HG03064 (cell line): ENCODE measurements around the gene DNASE1L1.

Experiments used
- ATAC-seq: cut with Tn5 transposase; IDR thresholded peaks from one replicate; pipeline ENCODE4 v1.9.1; 2021; ENCODE audit warnings: low read depth; ENCODE audit not compliant: unreplicated experiment

Gene DNASE1L1

DNA sequence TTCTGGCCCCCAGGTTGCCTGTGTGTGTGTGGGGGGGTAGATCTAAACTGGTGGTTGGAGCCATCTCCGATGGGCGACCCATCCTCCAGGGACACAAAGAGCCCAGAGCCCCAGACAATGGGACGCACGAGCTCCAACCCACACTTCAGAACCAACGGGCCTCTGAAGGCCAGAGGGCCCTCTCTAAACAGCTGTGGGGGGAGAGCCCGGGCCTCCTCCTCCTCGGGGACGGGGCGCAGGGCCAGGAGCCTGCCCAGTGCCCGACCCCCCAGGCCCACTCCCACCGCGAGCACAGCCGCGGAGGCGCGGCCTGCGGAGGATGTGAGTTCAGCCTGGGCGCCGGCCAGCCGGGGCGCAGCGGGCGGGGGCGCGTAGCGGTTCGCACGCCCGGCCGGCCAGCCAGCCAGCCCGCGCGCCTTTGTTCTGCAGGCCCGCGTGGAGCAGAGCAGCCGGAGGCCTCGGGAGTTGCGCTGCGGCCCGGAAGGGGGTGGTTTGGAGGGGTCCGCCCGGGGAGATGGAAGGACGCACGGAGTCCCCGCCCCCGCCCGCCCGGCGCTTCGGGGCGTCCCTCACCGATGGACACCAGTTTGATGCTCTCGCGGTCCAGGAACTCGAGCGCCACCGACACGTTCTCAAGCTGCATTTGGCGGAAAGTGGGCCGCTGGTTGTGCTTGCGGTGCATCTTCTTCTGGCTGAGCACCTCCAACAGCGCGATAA is 38.6 kb downstream of the DNASE1L1 start:
- no peak for ATAC-seq

DNA sequence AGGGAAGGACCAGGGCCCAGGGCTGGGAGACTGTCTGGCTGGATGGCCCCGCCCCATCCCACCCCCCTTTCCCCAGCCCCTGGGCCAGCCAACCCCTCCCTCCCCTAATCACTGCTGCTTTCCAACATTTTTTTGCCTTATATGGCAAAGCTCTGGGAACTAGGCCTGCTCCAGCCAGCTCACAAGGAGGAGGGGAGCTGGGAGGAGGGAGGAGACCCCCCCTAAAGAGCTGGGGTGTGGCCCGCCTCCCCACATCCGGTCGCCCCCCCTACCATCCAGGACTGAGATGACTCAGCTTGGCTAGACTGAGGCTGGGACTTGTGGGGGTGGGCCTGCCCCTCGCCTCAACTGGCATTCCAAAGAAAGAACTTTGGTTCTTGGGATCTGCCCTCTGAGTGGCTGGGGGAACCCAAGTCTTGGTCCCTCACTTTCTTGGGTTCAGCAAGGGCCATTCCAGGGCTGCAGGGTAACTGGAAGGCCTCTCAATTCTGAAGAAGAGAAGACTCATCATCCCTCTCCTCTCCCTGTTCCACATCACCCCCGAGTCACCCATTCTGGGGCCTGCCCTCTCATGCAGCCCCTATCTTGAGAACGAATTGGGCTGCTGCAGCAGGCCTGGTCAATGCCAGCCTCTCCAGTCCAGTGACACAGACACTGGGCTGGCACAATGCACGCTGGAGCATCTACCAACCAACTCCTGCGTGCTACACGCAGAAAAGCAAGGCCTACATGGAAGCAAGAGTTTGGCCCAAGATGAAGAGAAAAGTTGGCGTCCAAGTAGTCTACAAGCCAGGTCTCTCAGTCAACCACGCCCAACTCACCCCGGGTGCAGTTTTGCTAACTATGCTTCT is 39.4 kb downstream of the DNASE1L1 start:
- ATAC-seq: no peak

DNA sequence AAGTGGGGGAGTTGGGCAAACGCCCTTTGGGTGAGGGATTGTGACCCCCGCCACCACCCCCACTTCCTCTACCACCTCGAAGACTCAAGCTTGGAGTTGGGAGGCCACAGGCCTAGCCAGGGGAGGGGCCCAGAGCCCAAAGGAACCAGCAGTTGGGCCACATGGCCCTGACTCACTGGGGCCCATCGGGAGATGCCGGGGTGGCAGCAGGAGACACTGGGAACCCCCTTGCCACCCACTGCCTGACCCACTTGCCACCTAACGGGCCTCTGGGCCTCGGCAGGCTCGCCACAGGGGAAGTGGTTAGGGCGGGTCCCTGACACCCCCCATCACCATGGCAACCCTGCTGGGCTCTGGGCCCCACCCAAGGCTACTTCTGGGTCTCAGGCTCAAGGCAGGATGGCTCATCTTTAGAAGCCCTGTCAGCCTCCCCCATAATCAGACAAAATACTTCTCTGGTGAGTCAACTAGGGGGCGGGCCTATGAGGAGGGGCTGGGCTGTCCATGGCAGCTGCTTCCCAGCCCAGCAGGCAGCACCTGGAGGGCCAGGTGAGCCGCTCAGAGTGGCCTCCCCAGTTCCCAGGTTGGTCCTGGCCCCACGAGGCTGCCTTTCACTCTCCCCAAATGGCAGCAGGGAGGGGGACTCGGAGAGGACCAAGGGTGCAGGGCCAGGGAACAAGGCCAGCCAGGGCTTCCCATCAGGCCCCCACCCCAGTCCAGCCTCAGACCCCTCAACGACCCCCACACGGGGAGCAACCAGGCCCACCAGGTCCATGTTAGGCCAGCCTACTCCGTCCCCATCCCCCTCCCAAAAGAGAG is 40.2 kb downstream of the DNASE1L1 start:
- ATAC-seq: no peak

DNA sequence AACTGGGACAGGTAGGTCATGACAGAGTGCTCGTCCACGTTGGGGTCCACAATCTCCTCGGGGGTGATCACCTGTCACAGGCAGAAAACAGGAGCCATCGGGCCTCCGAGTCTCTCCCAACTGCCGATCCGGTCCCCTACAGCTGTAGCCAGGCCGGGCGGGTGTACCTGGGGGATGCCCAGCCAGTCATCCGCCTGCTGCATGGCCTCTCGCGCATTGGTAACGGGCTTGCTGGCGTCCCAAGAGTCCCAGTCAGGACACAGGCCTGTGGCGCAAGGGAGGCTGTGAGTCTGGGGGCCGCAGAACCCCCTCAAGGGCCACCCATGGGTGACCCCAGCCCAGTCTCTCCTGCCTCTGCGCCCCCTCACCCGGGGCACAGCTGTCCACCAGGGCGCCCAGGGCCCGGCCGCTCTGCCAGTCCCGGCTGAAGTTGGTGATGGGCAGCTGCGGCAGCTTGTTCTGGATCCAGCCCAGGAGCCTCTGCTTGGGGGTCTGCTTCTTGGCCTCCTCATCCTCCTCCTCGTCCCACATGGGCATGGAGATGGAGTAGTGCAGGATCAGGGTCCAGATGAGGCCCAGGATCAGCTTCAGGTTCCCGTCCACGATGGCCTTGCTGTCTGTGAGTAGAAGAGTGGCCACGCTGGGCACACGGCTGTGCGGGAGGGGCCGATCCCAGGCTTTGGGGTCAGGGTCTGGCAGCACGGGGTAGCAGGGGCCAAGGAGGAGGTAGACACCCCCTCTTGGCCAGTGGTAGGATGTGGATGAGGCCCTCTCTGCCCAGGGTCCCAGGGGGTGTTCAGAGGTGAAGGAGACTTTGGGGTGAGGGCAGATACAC is 41.4 kb downstream of the DNASE1L1 start:
- ATAC-seq: no peak

DNA sequence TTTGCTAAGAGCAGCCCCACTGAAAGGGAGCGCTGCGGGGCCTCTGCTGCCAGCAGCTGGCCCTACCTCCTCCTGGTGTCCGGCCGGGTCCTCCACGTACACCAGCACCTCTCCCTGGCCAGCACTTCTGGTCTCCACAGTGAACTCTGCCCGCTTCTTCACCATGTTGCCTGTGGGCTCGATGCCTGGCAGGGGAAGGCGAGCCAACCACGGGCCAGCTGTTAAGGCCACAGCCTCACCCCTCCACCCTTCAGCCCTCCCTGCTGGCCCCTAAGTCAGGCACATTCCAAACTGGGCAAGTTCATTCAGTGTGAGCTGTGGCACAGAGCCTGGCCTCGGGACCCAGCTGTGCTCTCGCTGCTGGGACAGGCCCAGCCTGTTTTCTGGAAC is 42.4 kb downstream of the DNASE1L1 start:
- no peak for ATAC-seq

DNA sequence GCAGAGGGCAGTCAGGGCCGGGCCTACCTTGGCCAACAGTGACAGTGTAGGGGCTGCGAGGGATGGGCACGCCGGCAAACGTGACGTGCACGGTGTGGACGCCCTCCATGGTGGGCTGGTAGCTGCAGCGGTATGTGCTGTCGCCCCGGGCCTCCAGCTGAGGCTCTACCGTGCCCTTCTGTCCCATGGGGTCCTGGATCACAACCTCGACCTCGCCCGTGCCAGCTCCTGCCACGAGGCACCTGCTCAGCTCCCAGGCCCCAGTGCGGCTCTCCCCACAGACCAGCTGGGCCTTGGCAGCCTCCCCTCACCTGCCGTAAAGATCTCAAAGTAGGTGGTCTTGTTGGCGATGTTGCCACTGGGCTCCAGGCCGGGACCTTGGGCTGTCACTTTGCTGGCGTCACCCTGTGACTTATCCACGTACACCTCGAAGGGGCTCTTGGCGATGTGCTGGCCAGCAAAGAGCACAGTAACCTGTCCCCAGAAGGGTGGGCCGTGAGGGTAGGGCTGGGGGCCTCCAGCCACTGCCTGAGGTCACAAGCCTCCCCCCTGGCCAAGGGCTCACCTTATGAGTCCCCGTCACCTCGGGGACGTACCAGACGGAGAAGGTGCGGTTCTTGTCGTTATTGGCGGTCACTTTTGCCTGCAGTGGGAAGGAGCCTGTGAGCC is 42.9 kb downstream of the DNASE1L1 start:
- no peak for ATAC-seq

DNA sequence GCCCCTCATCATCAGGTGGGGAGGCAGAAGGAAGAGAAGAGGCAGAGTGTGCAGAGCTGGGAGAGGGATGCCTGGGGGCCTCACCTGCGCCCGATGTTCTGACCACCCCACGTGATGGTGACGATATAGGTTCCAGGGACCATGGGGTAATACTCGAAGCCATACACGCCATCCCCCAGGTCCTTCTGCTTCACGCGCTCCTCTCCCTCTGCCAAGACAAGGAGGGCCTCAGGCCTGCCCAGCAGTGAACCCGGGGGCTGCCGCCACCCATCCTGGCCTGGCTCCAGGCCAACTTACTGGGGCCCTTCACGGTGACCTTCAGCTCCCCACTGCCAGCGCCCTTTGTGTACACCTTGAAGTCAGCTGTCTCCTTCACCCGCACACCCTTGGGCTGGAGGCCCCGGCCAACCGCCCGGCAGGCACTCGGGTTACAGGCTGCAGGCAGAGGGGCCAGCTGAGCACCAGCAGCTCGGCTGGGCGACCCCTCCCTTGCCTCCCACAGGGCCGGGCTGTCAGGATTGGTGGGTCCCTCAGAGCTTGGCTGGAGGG is 43.9 kb downstream of the DNASE1L1 start:
- ATAC-seq: no peak

DNA sequence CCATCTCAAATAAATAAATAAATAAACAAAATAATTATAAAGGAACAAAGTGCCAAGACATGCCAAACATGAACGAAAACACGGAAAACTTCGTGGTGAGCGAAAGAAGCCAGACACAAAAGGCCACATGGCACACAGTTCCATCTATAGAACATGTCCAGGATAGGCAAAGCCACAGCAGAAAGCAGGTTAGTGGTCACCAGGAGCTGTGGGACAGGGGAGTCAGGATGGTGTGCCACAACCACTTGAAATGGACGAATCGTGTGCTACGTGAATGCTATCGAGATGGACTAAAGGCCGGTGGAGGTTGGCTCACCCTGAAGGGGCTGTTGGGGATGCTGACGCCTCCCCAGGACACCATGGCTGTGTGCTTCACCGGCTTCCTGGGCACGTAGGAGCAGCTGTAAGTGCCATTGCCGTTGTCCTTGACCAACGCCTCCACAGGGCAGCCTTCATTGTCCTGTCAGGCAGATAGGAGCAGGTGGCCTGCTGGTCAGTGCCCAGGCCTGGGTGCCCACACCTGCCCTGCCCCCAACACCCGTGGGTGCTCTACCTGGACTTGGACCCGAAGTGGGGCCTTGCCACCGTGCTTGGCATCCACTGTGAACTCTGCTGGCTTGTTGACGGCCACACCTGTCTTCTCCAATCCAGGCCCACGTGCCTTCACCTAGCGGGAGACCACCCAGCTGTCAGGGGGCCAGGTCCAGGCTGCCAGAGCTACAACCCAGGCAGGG is 45.2 kb downstream of the DNASE1L1 start:
- ATAC-seq: no peak

DNA sequence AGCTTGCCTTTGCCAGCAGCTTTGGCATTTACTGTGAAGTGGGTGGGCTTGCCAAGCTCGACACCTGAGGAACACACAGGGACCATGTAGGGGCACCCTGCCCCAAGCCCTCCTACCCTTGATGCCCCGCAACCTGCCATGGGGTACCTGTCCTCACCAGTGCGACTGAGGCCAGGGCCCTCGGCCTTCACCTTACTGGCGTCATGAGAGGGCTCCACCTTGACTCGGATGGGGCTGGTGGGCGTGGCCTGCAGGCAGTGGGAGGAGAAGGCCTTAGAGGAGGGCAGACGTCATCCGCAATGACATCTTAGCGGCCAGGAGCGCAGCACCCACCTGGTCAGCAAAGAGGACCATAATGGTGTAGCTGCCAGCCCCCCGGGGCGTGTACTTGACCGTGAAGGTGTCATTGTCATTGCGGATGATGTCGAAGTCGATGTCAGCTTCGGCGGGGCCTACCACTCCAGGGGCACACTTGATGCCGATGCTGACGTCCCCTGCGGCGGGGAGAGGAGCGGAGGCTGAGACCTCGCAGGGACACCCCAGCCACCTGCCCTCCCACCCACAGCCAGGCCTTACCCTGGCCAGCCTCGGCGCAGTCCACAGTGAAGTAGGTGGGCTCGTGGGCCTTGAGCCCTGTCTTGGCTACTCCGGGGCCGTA is 46.8 kb downstream of the DNASE1L1 start:
- ATAC-seq: no peak

DNA sequence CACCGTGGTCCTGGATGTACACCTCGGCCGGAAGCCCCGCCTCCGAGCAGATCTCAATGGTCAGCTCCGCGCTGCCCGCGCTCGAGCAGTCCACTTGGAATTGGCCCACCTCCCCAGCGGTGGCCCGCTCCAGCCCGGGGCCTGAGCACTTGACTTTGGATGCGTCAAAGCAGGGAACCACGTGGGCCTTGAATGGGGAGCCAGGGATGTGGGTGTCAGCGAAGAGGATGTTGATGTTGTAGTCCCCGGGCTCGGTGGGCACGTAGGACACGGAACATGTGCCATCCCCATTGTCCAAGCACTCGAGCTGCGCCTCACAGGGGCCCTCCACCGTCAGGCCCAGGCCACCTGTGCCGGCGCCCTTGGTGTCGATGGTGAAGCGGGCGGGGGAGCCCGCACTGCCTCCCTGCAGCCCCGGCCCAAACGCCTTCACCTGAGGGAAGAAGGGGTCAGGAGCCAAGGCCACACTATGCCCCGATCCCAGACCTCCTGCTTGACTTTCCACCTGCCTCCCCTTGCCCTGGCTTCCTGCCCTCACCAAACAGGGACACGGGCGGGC is 48.8 kb downstream of the DNASE1L1 start:
- ATAC-seq: no peak

DNA sequence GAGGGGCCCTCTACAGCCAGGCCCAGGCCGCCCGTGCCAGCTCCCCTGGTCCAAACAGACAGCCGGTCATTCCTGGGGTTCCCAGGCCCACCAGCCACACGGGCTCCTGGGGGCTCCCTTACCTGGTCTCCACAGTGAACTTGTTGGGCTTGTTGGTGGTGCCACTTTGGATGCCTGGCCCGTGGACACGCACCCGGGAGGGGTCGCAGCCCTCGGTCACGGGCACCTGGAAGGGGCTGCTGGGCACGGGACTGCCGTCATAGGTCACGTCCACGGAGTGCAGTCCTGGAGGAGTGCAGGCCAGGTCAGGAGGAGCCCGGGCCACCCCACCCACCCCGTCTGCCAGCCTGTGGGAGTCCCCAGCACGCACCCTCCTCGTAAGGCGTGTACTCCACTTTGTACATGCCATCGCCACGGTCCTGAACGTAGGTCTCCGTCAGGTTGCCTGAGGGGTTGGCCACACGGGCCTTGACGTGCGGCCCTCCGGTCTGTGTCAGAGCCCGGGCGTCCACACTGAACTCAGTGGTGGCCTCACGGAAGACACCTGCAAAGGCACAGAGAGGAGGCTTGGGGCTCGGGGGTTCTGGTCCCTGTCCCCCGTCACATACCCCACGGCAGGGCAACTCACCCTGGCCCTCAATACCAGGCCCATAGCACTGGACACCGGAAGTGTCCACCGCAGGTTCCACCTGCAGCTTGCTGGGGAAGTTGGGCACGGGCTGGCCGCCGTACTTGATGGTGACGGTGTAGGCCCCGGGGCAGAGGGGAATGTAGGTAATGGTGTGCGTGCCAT is 49.5 kb downstream of the DNASE1L1 start:
- ATAC-seq: no peak

DNA sequence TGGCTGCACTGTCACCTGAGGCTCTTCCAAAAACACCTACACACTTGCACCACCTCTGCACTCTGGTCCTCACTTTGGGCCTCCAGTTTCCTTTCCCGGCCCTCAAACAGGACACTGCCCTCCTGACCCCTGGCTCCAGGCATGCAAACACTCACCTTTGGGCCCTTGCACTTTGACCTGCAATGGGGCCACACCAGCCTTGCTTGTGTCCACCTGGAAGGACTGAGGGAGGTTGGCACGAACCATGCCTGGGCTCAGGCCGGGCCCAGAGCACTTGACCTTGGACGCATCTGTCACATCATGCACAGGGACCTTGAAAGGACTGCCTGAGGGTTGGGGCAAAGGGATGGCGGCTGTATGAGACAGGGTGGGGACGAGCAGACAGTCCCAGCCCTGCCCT is 50.2 kb downstream of the DNASE1L1 start:
- no peak for ATAC-seq

DNA sequence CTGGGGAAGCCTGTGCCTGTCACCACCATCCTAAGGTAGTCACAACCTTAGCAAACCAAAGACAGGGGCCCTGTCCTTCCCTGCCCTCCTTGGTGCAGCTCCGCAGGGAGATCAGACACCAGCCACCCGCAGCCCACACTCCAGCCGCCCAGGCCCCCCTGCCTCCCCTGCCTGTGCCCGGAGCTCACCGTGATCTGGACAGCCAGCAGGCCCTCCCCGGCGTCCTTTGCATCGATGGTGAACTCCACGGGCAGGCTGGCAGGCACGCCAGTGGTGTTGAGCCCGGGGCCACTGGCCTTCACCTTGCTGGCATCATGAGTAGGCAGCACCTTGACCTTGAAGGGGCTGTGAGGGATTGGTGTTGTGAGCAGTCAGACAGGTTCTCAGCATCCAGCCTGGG is 51.0 kb downstream of the DNASE1L1 start:
- no peak for ATAC-seq

DNA sequence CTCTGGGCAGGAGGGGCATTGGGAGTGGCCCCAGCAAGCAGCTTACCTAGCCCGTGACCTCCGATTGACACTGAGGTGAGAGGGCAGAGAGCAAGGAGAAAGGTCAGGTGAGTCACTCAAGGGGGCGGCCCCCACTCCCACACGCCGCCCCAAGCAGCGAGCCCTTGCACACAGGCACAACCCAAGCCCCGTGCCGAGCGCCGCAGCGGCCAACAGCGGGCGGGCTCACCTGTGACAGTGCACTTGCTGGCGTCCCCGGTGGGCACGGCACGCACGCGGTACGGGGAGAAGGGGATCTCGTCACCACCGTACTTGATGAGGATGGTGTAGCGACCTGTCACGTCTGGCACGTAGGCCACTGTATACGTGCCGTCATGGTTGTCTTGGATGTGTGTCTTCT is 51.8 kb downstream of the DNASE1L1 start:
- no peak for ATAC-seq

DNA sequence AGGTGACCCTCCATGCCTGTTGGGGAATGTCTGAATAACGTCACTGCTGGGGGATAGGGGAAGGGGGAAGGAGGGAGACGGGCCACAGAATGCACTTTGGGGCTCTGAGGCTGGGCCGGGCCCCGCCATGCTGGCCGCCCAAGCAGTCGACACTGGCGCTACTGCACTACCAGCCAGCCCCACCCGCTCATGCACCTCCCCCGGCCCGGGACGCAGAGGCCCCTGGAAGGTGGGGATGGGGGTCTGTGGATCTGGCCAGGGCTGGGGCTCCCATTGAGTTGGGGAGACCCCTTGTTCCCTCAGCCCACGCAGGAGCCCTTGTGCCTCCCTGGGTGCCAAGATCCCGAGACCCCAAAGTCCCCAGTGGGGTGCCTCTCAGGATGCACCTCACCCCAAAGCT is 52.5 kb downstream of the DNASE1L1 start:
- ATAC-seq: no peak

DNA sequence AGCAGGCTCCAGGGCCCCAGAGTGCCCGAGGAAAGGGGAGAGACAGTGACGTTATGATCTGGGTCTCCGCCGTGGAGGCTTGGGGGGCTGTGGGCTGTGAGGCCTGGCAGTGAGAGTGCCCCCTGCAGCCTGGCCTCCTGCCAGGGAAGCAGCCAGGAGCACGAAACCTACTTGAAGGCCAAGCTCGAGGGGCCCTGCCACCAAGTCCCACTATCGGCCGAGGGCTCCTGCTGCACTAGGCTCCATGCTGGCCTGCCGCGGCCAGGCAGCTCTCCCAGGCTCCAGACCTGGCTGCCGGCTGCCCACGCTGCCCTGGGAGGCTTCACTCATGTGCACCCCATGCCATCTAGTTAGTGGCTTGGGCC is 53.3 kb downstream of the DNASE1L1 start:
- no peak for ATAC-seq

DNA sequence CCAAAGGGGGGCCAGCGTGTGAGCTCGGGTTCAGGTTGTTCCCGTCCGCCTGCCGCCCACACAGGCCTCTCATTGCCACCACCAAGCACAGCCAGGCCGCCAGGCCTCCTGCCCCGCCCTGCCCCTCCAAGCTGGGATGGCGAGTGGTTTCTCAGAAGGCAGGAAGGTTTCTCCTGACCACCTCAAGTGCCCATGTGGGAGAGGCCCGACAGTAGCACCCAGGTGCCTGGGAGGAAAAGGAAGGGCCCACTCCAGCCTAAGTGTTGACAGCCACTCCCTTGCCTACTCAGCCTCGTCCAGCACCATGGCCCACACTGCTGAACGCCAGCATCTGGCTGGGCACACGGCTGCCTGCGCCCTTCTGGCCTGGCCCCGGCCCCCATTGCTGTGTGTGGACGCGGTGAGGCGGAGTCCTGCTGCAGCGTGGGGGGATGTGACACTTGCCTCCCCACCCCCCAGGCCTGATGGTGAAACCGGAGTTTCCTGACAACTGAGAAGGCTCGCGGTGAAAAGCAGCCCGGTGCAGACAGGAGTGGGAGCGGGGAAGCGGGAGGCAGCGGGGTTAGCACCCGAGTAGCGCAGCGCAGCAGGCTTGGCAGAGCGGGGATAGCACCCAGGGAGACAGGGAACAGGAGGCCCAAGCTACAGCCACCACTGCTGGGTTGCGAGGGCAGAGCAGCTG is 53.8 kb downstream of the DNASE1L1 start:
- no peak for ATAC-seq
